GM10266 (cell line): ENCODE results near the gene SH3D21.

ENCODE experiments used
- DNase-seq: peaks from one replicate; pipeline ENCODE4 v3.0.0; 2012; ENCODE audit errors: extremely low spot score
- CTCF ChIP-seq: IDR thresholded peaks from 2 replicates; pipeline ENCODE4 v1.5.1; 2012; ENCODE audit warnings: mild to moderate bottlenecking, low read depth; ENCODE audit not compliant: control insufficient read depth, insufficient read depth; ENCODE audit errors: missing control alignments

SH3D21 gene

GRCh38 chr1:36328713-36329112 is 22.5 kb downstream of the SH3D21 start:
- DNase-seq: no peak

GRCh38 chr1:36329817-36330216 is 23.6 kb downstream of the SH3D21 start:
- DNase-seq: no peak
- no peak for TF ChIP-seq CTCF

More at GRCh38 chr1:36328713-36329112, 22.5 kb downstream of the SH3D21 start:
- no peak for TF ChIP-seq CTCF

- TF ChIP-seq CTCF: no peak
- DNase-seq: no peak
These were observed 24.8 kb downstream of the SH3D21 start for GRCh38 chr1:36330940-36331339.

GRCh38 chr1:36337830-36338229 is 31.7 kb downstream of the SH3D21 start:
- TF ChIP-seq CTCF: no peak
- DNase-seq: no peak

GRCh38 chr1:36339215-36339614 is 33.0 kb downstream of the SH3D21 start:
- DNase-seq: no peak
- no peak for TF ChIP-seq CTCF

GRCh38 chr1:36339615-36340014 is 33.4 kb downstream of the SH3D21 start:
- no peak for DNase-seq
- TF ChIP-seq CTCF: no peak

GRCh38 chr1:36341626-36342320 is 35.6 kb downstream of the SH3D21 start:
- DNase-seq: no peak
- TF ChIP-seq CTCF: no peak
